HEK293T (cell line): ENCODE data around the gene DYRK1A.

Experiments used
- CTCF ChIA-PET: fragments of 350-600 bp; formaldehyde crosslinking; extraction: SDS; loops from one replicate; lab custom pipeline; 2021; ENCODE audit warnings: antibody characterized with exemption, inconsistent platforms; lab: Yijun Ruan, JAX
- POLR2A ChIA-PET: fragments of 350-600 bp; formaldehyde crosslinking; extraction: SDS; loops from one replicate; lab custom pipeline; 2020; ENCODE audit warnings: antibody characterized with exemption, inconsistent platforms; lab: Yijun Ruan, JAX
- DNase-seq: peaks from one replicate; pipeline ENCODE4 v3.0.0; 2012; ENCODE audit warnings: mixed read lengths; ENCODE audit errors: extremely low spot score
- ARNT ChIP-seq: fragments of 450-650 bp; IDR thresholded peaks from 2 replicates; pipeline ENCODE4 v1.6.1; 2017; ENCODE audit warnings: mild to moderate bottlenecking
- BHLHE40 ChIP-seq: fragments of 450-650 bp; IDR thresholded peaks from 2 replicates; pipeline ENCODE4 v1.6.1; 2016; ENCODE audit warnings: mild to moderate bottlenecking, moderate library complexity, borderline replicate concordance
- CTBP1 ChIP-seq: fragments of 450-650 bp; IDR thresholded peaks from 2 replicates; pipeline ENCODE4 v1.6.1; 2016; ENCODE audit warnings: borderline replicate concordance
- ELF4 ChIP-seq: fragments of 450-650 bp; IDR thresholded peaks from 2 replicates; pipeline ENCODE4 v1.6.1; 2017; ENCODE audit warnings: antibody characterized with exemption
- FOXA1 ChIP-seq: fragments of 450-650 bp; IDR thresholded peaks from 2 replicates; pipeline ENCODE4 v1.6.1; 2016; ENCODE audit warnings: mild to moderate bottlenecking
- FOXK2 ChIP-seq: fragments of 450-650 bp; IDR thresholded peaks from 2 replicates; pipeline ENCODE4 v1.6.1; 2016; ENCODE audit warnings: mild to moderate bottlenecking
- FOXM1 ChIP-seq: fragments of 450-650 bp; IDR thresholded peaks from 2 replicates; pipeline ENCODE4 v1.6.1; 2017; ENCODE audit warnings: mild to moderate bottlenecking, borderline replicate concordance
- HDGF ChIP-seq: fragments of 450-650 bp; IDR thresholded peaks from 2 replicates; pipeline ENCODE4 v1.6.1; 2017; ENCODE audit warnings: antibody characterized with exemption, borderline replicate concordance
- L3MBTL2 ChIP-seq: fragments of 450-650 bp; conservative IDR thresholded peaks from 2 replicates; pipeline ENCODE4 v1.6.1; 2016; ENCODE audit warnings: mild to moderate bottlenecking
- LEF1 ChIP-seq: fragments of 450-650 bp; IDR thresholded peaks from 2 replicates; pipeline ENCODE4 v1.6.1; 2017; ENCODE audit warnings: mild to moderate bottlenecking, borderline replicate concordance
- NFRKB ChIP-seq: fragments of 450-650 bp; IDR thresholded peaks from 2 replicates; pipeline ENCODE4 v1.6.1; 2016; ENCODE audit warnings: mild to moderate bottlenecking, moderate library complexity
- SP1 ChIP-seq: fragments of 450-650 bp; IDR thresholded peaks from 2 replicates; pipeline ENCODE4 v1.6.1; 2017
- SUZ12 ChIP-seq: fragments of 450-650 bp; IDR thresholded peaks from 2 replicates; pipeline ENCODE4 v1.6.1; 2016; ENCODE audit warnings: mild to moderate bottlenecking
- TARDBP ChIP-seq: fragments of 450-650 bp; IDR thresholded peaks from 2 replicates; pipeline ENCODE4 v1.6.1; 2016
- ZNF384 ChIP-seq: fragments of 450-650 bp; IDR thresholded peaks from 2 replicates; pipeline ENCODE4 v1.6.1; 2016
- TF ChIP-seq, protein P1 (sequence below): fragments of 450-650 bp; IDR thresholded peaks from 2 replicates; pipeline ENCODE4 v1.6.1; 2016

Gene DYRK1A

DNA sequence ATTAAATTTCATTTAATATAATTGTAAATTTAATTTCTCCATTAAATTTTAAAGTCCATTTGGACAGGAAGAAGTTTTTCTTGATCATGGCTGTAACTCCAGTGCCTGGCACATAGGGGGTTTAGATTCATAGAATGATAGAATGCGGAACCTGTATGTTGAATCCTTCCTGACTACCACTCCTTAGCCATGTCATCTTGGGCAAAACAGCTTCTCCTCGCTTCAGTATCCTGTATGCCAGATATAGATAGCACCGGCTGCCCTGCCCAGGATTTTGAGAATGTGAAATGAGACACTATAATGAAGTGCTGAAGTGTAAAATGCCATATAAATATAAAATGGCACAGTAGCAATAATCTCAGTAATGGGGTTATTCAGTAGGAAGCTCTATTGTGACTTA is 6.4 kb downstream of the DYRK1A start:
- ChIA-PET CTCF (interaction anchor here (0.6 to 1.5 kb wide), 3 partner anchors 12 to 79 kb away, joined by 3 to 5 read pairs (median 3); no protein-coding TSS in a partner anchor), POLR2A (interaction anchor here (0.5 kb wide), 1 partner anchor 91 kb away, joined by 3 read pairs; no protein-coding TSS in a partner anchor)
- DNase-seq: no peak
- TF ChIP-seq L3MBTL2: no peak
- no peak for TF ChIP-seq ARNT
- TF ChIP-seq TARDBP: no peak
- no peak for TF ChIP-seq FOXM1
- TF ChIP-seq HDGF: no peak
- TF ChIP-seq FOXK2: no peak
- no peak for TF ChIP-seq ZNF384
- no peak for TF ChIP-seq SUZ12
- TF ChIP-seq BHLHE40: no peak
- TF ChIP-seq FOXA1: no peak
- no peak for TF ChIP-seq LEF1
- no peak for TF ChIP-seq SP1
- TF ChIP-seq ELF4: no peak
- TF ChIP-seq, protein P1, sequence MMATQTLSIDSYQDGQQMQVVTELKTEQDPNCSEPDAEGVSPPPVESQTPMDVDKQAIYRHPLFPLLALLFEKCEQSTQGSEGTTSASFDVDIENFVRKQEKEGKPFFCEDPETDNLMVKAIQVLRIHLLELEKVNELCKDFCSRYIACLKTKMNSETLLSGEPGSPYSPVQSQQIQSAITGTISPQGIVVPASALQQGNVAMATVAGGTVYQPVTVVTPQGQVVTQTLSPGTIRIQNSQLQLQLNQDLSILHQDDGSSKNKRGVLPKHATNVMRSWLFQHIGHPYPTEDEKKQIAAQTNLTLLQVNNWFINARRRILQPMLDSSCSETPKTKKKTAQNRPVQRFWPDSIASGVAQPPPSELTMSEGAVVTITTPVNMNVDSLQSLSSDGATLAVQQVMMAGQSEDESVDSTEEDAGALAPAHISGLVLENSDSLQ: no peak
- TF ChIP-seq NFRKB: no peak
- TF ChIP-seq CTBP1: no peak

DNA sequence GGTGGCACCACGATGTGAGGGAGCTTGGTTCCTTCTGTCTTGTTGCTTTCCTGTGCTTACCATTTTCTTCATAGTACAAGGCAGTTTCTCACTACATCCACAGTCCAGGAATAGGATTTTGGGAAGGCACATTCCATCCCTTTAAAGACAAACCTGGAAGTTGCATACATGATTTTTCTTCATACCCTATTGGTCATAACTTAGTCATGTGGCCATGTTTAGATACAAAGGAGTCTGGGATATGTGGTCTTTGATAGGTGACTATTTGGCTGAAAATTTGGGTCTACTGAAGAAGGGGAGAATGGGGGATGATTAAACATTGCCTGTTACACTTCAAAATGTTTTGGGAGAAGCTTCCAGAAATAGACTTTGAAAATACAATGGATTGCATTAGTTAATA is 7.0 kb downstream of the DYRK1A start:
- ChIA-PET CTCF (interaction anchor here (1.4 to 1.5 kb wide), 2 partner anchors 11 to 13 kb away, joined by 3 read pairs; no protein-coding TSS in a partner anchor), POLR2A (interaction anchor here (0.5 to 1.3 kb wide), 2 partner anchors 90 to 106 kb away, joined by 3 read pairs; no protein-coding TSS in a partner anchor)
- no peak for TF ChIP-seq ELF4
- no peak for TF ChIP-seq ZNF384
- no peak for TF ChIP-seq SUZ12
- no peak for TF ChIP-seq FOXM1
- no peak for TF ChIP-seq ARNT
- no peak for TF ChIP-seq L3MBTL2
- no peak for TF ChIP-seq HDGF
- TF ChIP-seq SP1: no peak
- no peak for TF ChIP-seq CTBP1
- TF ChIP-seq BHLHE40: no peak
- no peak for TF ChIP-seq FOXA1
- TF ChIP-seq NFRKB: no peak
- no peak for TF ChIP-seq LEF1
- no peak for TF ChIP-seq FOXK2
- TF ChIP-seq, protein P1: no peak
- TF ChIP-seq TARDBP: no peak
- no peak for DNase-seq

DNA sequence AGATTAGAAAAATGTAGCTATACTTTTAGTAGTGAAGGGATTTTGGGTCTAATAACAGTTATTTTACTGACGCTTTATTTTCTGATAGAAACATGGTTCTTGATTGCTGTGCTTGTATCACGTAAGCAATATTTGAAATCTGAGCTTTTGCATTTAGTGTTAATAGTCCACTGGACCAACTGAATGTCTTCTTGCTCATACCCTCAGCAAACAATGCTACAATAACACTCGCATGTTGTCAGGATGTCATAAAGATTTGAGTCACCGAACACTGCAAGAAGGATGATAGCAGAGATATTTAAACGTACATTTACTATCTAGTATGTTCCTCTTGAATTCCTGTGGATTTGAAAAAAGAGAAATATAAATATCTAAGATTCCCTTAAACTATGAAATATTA is 7.5 kb downstream of the DYRK1A start:
- TF ChIP-seq BHLHE40 (no peak), FOXA1 (no peak), NFRKB (no peak), LEF1 (no peak), SUZ12 (no peak), FOXM1 (no peak), CTBP1 (no peak), ARNT (no peak), ELF4 (no peak), ZNF384 (no peak), SP1 (no peak), HDGF (no peak), TARDBP (no peak), L3MBTL2 (no peak)
- TF ChIP-seq, protein P1: no peak
- DNase-seq: no peak
- ChIA-PET CTCF (interaction anchor here (1.4 to 1.5 kb wide), 2 partner anchors 11 to 12 kb away, joined by 3 read pairs; no protein-coding TSS in a partner anchor), POLR2A (interaction anchor here (1.2 to 1.3 kb wide), 2 partner anchors 106 to 190 kb away, joined by 3 to 5 read pairs; no protein-coding TSS in a partner anchor)

DNA sequence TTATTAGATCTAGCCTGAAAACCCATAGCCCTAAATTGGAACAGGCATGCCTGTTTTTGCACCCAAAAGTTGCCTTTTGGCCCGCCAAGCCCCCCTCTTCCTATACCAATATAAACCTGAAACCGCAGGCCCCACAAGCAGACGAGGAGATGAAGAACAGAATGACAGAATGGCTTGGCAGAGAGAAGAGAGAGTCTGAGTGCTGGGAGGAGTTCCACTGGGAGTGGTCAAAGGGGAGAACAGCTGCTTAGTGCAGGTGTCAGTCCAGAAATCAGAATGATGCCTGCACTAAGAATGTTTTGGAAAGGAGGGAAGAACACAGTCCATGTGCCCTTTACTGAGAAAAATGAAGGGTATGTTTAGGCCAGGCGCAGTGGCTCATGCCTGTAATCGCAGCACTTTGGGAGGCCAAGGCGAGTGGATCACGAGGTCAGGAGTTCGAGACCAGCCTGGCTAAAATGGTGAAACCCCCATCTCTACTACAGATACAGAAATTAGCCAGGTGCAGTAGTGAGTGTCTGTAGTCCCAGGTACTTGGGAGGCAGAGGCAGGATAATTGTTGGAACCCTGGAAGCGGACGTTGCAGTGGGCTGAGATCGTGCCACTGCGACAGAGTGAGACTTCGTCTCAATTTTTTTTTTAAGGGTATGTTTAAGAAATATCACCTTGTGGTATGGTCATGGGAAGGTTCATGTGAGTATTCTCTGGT is 9.4 kb downstream of the DYRK1A start:
- no peak for DNase-seq
- ChIA-PET CTCF (no interaction called here), POLR2A (no interaction called here)
- no peak for TF ChIP-seq FOXA1

DNA sequence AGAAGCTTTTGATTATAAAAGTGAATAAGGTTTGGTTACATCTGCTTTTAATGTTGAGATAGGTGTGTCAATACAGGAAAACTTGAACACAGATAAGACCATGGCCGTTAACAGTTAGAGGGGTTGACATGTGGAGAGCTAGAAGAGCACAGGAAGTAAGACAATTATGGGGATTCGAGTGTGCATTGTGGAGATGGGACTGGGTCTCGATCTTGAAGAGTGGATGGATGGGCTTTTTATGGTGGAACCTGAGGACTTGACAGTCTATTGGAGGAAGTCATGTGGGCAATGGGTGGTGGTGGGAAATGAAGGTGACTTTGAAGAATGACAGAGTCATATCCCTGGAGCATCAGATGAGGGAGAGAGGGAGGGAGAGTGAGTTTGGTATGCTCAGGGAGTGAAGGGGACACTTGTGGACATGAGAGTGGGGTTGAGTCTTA is 12.1 kb downstream of the DYRK1A start:
- ChIA-PET CTCF (no interaction called here), POLR2A (no interaction called here)
- TF ChIP-seq ELF4: no peak
- no peak for TF ChIP-seq TARDBP
- no peak for TF ChIP-seq NFRKB
- TF ChIP-seq BHLHE40: no peak
- no peak for TF ChIP-seq LEF1
- TF ChIP-seq ZNF384: no peak
- no peak for TF ChIP-seq HDGF
- TF ChIP-seq, protein P1: no peak
- no peak for TF ChIP-seq ARNT
- no peak for TF ChIP-seq L3MBTL2
- no peak for TF ChIP-seq SUZ12
- TF ChIP-seq FOXA1: no peak
- TF ChIP-seq SP1: no peak
- no peak for TF ChIP-seq FOXM1
- no peak for TF ChIP-seq FOXK2
- TF ChIP-seq CTBP1: no peak
- no peak for DNase-seq
